ENCODE results near the gene COBL.

Gene COBL

DNA sequence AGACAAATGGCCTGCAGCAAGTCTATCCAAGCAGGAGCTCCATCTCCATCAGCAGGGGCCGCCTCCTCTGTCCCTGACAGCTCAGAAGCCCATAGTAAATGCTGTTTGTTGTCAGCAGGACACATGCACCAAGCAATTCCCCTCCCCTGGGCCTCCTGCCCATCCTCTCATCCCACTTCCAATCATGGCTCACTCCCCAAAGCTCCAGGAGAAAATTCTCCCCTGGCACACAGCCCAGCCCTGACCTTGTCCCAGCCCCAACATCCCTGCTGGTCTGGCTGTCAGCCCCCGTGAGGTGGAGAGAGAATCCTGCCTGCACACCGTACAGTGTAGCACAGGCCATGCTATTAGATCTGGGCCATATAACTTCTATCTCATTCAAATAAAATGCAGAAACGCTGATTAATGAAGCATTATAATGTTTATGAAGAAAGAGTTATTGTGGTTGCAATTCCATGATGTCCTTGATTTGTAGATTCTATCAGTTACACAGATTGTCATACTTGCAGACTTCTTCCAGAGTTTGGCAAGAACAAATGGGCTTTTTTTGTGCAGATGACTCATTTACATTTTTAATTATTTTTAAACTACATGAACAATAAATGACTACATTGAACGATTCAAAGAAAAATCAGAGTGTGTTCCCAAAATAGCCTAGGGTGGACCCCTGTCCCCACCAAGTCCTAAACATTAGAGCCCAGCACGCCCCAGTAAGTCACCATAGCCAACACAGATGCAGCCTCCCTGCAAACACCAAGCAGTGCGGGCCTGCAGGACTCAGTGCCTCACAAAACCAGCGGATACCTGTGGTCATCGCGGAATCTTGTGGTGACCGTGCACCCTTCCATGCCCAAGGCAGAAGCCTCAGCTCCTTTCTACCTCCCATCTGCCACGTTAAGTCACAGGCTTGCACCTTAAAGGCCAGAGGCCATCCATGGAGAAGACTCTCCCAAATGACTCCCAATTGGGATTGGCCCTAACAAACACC is 70.1 kb downstream of the COBL start:
- TF ChIP-seq SUZ12 (IDR thresholded peaks at IDR 0.05) (no peak), ARNT (IDR thresholded peaks at IDR 0.05) (no peak), FOXA1 (IDR thresholded peaks at IDR 0.05) (no peak), ELF4 (IDR thresholded peaks at IDR 0.05) (no peak), FOXM1 (IDR thresholded peaks at IDR 0.05; ENCODE audit: borderline replicate concordance) (no peak), ZNF384 (IDR thresholded peaks at IDR 0.05) (no peak), NFRKB (IDR thresholded peaks at IDR 0.05) (no peak), FOXK2 (IDR thresholded peaks at IDR 0.05) (no peak), LEF1 (IDR thresholded peaks at IDR 0.05; ENCODE audit: borderline replicate concordance) (no peak), CTBP1 (IDR thresholded peaks at IDR 0.05; ENCODE audit: borderline replicate concordance) (no peak), L3MBTL2 (conservative IDR thresholded peaks at IDR 0.05) (no peak), SP1 (IDR thresholded peaks at IDR 0.05) (no peak), TARDBP (IDR thresholded peaks at IDR 0.05) (no peak), BHLHE40 (IDR thresholded peaks at IDR 0.05; ENCODE audit: borderline replicate concordance) (no peak)
- TF ChIP-seq, protein P1, sequence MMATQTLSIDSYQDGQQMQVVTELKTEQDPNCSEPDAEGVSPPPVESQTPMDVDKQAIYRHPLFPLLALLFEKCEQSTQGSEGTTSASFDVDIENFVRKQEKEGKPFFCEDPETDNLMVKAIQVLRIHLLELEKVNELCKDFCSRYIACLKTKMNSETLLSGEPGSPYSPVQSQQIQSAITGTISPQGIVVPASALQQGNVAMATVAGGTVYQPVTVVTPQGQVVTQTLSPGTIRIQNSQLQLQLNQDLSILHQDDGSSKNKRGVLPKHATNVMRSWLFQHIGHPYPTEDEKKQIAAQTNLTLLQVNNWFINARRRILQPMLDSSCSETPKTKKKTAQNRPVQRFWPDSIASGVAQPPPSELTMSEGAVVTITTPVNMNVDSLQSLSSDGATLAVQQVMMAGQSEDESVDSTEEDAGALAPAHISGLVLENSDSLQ (IDR thresholded peaks at IDR 0.05) = no peak
- POLR2A ChIA-PET = no interaction called here
- CTCF ChIA-PET = no interaction called here
- no peak for DNase-seq (ENCODE audit: extremely low spot score)

DNA sequence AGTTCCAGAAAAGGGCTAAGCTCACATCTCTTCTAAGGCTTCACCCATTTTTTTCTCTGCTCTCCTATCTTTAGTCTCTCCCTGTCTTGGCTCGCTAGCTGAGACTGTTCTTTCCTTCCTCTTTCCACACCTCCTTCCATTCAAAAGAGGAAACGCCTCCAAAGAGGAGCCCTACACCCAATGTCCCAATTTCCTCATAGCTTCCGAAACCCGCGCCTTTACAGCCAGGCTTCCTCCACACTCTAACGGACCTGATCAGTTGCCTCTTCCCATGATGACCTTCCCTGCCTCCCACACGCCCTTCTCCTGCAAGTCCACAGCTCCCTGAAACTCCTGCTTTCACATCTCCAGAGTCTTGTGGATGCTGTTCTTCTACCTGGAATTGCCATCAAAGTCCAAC is 71.7 kb downstream of the COBL start:
- POLR2A ChIA-PET = no interaction called here
- no peak for DNase-seq (ENCODE audit: extremely low spot score)
- TF ChIP-seq, protein P1 (IDR thresholded peaks at IDR 0.05) = no peak
- no peak for TF ChIP-seq ARNT (IDR thresholded peaks at IDR 0.05)
- no peak for TF ChIP-seq CTBP1 (IDR thresholded peaks at IDR 0.05; ENCODE audit: borderline replicate concordance)
- no peak for TF ChIP-seq TARDBP (IDR thresholded peaks at IDR 0.05)
- no peak for TF ChIP-seq FOXM1 (IDR thresholded peaks at IDR 0.05; ENCODE audit: borderline replicate concordance)
- no peak for TF ChIP-seq FOXA1 (IDR thresholded peaks at IDR 0.05)
- TF ChIP-seq SP1 (IDR thresholded peaks at IDR 0.05) = no peak
- no peak for TF ChIP-seq HDGF (IDR thresholded peaks at IDR 0.05; ENCODE audit: borderline replicate concordance)
- TF ChIP-seq FOXK2 (IDR thresholded peaks at IDR 0.05) = no peak
- no peak for TF ChIP-seq ELF4 (IDR thresholded peaks at IDR 0.05)
- TF ChIP-seq ZNF384 (IDR thresholded peaks at IDR 0.05) = no peak
- no peak for TF ChIP-seq L3MBTL2 (conservative IDR thresholded peaks at IDR 0.05)
- CTCF ChIA-PET = interaction anchor here (0.6 kb wide), 1 partner anchor 35 kb away, joined by 5 read pairs; no protein-coding TSS in a partner anchor

DNA sequence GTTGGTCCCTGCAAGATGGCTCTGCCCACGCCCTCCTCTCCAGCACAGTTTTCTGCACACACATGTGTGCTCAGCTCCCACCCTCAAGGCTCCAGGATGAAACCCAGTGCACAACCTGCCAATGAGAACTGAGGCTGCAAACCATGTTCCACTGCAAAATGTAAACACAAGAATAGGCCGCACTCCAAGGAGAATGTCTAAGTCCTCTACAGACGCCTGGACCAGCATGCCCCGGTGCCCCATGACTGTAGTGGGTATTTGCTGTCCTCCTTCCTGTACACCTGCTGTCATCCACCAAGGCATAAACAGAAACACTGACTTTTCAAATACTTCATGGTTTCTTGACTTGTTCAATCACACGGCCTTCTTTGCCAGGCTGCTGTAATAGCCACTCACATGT is 72.6 kb downstream of the COBL start:
- CTCF ChIA-PET = interaction anchor here (0.6 kb wide), 1 partner anchor 36 kb away, joined by 5 read pairs; no protein-coding TSS in a partner anchor
- DNase-seq (ENCODE audit: extremely low spot score) = no peak
- TF ChIP-seq FOXK2 (IDR thresholded peaks at IDR 0.05) = no peak
- TF ChIP-seq TARDBP (IDR thresholded peaks at IDR 0.05) = no peak
- TF ChIP-seq FOXM1 (IDR thresholded peaks at IDR 0.05; ENCODE audit: borderline replicate concordance) = no peak
- TF ChIP-seq BHLHE40 (IDR thresholded peaks at IDR 0.05; ENCODE audit: borderline replicate concordance) = no peak
- TF ChIP-seq ZNF384 (IDR thresholded peaks at IDR 0.05) = no peak
- no peak for TF ChIP-seq NFRKB (IDR thresholded peaks at IDR 0.05)
- no peak for TF ChIP-seq L3MBTL2 (conservative IDR thresholded peaks at IDR 0.05)
- no peak for TF ChIP-seq SUZ12 (IDR thresholded peaks at IDR 0.05)
- POLR2A ChIA-PET = no interaction called here

DNA sequence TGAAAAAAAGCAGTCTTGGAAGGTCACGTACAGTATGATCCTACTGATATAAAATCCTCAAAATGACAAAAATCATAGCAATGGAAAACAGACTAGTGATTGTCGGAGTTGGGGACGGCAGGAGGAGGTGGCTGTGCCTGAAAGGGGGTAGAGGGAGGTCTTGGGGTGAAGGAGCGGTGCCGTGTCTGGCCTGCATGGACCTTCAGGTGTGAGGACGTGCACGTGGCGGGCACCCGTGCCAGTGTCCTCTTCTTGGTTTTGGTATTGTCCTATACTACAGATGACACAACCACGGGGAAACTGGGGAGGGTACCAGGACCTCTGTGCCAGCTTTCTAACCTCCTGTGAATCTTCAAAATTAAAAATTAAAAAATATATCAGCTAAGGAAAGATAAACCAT is 73.0 kb downstream of the COBL start:
- TF ChIP-seq ELF4 (IDR thresholded peaks at IDR 0.05) (no peak), NFRKB (IDR thresholded peaks at IDR 0.05) (no peak), SUZ12 (IDR thresholded peaks at IDR 0.05) (no peak), FOXM1 (IDR thresholded peaks at IDR 0.05; ENCODE audit: borderline replicate concordance) (no peak), LEF1 (IDR thresholded peaks at IDR 0.05; ENCODE audit: borderline replicate concordance) (no peak)
- ChIA-PET CTCF (no interaction called here), POLR2A (no interaction called here)
- DNase-seq (ENCODE audit: extremely low spot score) = no peak

DNA sequence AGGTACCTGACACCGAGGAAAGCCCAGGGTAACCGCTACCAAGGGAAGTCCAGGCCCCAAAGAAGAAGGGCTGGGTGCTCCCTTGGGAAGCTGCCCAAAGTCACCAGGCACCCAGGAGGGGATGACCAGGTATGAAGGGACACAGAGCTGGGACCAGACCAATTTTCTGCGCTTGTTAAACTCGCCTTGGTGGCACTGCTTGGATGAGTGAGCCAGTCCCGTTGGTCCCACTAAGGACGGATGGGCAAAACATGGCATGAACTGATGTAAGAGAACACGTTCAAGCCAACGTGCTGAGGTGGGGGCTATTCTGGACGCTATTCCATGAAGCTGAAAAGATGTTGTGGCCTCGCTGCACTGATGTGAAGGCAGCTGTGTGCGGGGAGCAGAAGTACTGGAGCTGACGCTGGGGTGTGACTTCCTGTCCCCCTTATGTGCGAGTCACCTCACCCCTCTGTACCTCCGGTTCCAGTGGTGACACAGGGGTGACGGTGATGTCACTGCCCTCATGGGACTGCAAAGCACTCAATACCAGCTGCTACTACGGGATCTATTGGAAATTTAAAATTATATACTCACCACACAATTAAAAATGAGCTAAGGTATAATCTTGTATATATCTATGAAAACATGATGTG is 73.6 kb downstream of the COBL start:
- CTCF ChIA-PET = no interaction called here

More for the DNA sequence above, 73.6 kb downstream of the COBL start:
- no peak for DNase-seq (ENCODE audit: extremely low spot score)
- POLR2A ChIA-PET = no interaction called here
- TF ChIP-seq ELF4 (IDR thresholded peaks at IDR 0.05) = no peak
- no peak for TF ChIP-seq SUZ12 (IDR thresholded peaks at IDR 0.05)
- TF ChIP-seq, protein P1 (IDR thresholded peaks at IDR 0.05) = no peak
- no peak for TF ChIP-seq FOXA1 (IDR thresholded peaks at IDR 0.05)
- TF ChIP-seq FOXK2 (IDR thresholded peaks at IDR 0.05) = no peak
- no peak for TF ChIP-seq NFRKB (IDR thresholded peaks at IDR 0.05)
- no peak for TF ChIP-seq FOXM1 (IDR thresholded peaks at IDR 0.05; ENCODE audit: borderline replicate concordance)
- TF ChIP-seq SP1 (IDR thresholded peaks at IDR 0.05) = no peak
- TF ChIP-seq ARNT (IDR thresholded peaks at IDR 0.05) = no peak
